HG02610 (cell line): ENCODE measurements around the gene THADA.
A peak's percentile ranks its signal among the peaks of the same experiment; 100 is the strongest.
"Not testable (repeated sequence)": the region's sequence is repeated elsewhere in the genome, so short reads cannot be mapped to it uniquely, and the experiment has no call there.

Experiments
- ATAC-seq: cut with Tn5 transposase; IDR thresholded peaks from one replicate; pipeline ENCODE4 v1.9.1; 2021; ENCODE audit warnings: mild to moderate bottlenecking, moderate library complexity; ENCODE audit not compliant: unreplicated experiment

Gene THADA

DNA sequence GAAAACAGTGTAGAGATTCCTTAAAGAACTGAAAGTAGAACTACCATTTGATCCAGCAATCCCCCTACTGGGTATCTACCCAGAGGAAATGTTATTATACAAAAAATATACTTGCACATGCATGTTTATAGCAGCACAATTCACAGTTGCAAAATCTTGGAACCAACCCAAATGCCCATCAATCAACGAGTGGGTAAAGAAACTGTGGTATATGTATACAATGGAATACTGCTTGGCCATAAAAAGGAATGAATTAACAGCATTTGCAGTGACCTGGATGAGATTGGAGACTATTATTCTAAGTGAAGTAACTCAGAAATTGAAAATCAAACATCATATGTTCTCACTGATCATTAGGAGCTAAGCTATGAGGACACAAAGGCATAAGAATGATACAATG lies 4.8 kb upstream of the THADA start:
- ATAC-seq, result not testable (repeated sequence)

- no peak for ATAC-seq
Measured at GRCh38 chr2:43594875-43595274, 963 bp downstream of the THADA start.

- ATAC-seq, result no peak
Measured at GRCh38 chr2:43593254-43593653, 2.6 kb downstream of the THADA start.

- ATAC-seq, result no peak
Measured at GRCh38 chr2:43592443-43592842, 3.4 kb downstream of the THADA start.

DNA sequence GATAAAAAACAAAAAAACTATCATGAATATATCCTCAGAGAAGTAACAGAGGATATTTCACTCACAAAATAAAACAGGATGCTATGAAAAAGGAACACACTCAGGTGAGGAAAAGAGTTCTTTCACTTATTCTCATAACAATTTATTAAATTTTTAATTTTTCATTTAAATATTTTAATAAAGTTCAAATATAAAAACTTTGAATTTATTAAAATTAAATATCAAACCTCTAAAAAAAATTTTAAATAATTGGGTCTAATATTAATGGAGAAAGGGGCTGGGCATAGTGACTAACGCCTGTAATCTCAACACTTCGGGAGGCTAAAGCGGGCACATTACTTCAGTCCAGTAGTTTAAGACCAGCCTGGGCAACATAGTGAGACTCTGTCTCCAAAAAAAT lies 10.1 kb downstream of the THADA start:
- no peak for ATAC-seq

GRCh38 chr2:43579275-43579981 lies 16.4 kb downstream of the THADA start:
- ATAC-seq, result no peak

DNA sequence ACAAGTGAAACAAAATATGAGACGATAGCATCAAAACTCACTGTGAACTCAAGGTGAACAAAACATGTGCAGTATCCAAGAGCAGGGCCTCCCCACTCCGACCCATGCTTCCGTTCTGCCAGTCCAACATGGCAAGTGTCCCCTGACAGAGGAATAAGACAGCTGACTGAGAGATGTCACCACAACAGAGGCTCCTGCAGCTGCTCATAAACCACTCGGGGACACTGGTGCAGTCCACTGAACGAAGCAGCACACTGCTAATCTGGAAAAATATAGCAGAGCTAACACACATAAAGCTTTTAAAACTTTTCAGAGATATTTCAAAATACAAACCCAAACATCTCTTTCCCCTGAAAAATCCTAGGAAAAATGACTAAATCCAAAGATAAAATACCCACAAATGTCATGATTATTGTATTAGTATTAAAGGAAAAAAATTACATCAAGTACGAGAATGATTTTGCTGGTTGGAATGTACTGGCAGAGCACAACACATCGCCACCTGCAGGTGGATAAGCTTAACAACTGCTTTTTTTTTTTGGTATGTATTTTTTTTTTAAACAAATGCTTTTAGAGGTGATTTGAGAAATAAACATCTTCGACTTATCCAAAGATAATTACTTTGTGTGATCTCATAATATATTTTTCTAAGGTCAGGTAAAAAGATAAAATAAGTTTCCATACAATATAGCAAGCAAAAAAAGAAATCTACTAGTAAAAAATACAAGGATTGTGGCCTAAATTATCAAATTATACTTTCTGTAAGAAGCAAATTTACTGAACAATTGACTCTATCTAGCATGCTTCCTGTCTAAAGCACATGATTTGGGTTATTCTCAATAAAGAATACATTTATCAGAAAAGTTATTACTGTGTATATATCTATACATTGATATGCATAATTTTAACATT lies 18.6 kb downstream of the THADA start:
- ATAC-seq, result no peak

GRCh38 chr2:43572244-43572643 lies 23.6 kb downstream of the THADA start:
- no peak for ATAC-seq

DNA sequence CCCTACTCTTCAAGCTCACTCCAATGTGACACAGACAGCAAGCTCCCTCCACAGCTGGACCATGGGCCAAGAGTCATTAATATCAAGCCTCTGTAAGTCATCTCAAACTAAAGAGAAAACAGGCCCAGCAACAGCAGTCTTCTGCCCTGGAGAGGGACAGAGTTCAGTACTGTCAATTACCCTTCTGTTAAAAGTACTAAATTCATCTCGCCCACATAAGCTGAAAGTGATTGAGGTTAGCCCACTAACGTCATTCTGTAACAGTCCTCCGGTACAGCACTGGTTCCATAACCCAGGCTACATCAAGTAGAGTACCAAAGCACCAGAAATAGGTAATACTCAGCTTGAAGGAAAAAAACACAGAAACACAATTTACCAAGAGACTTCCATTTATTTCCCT lies 25.9 kb downstream of the THADA start:
- ATAC-seq, result peak; percentile 87

DNA sequence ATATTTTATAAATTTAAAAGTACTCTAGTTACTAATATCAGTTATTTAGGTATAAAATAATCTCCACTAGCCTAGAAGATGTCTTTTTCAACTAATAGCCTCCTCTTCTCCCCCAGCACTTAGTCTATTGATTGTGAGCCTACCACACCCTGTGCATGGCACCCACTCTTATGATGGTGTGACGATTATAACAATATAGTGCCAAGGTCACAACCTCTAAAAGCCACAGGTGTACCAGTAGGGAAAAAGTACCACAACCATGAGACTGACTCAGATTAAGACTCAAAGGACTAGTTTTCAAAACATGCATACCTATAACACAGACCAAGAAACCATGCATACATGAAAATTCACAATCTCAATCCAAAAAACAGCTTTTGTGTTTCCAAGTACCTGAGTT lies 27.6 kb downstream of the THADA start:
- ATAC-seq, result no peak

DNA sequence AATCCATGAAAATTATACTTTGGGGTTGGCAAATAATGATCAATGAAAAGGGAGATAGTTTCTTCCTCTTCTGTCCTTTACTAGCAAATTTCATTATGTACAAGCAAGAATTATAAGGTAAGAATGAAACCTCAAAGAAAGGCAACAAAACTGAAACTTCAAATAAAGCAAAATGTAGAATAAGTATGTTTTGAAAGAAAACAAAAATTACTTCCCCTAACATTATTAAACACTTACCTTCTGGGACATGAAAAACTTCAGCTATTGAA lies 29.4 kb downstream of the THADA start:
- peak; percentile 20 for ATAC-seq

GRCh38 chr2:43563679-43564078 lies 32.2 kb downstream of the THADA start:
- ATAC-seq, result no peak

- no peak for ATAC-seq
Measured at GRCh38 chr2:43560231-43560547, 35.6 kb downstream of the THADA start.

DNA sequence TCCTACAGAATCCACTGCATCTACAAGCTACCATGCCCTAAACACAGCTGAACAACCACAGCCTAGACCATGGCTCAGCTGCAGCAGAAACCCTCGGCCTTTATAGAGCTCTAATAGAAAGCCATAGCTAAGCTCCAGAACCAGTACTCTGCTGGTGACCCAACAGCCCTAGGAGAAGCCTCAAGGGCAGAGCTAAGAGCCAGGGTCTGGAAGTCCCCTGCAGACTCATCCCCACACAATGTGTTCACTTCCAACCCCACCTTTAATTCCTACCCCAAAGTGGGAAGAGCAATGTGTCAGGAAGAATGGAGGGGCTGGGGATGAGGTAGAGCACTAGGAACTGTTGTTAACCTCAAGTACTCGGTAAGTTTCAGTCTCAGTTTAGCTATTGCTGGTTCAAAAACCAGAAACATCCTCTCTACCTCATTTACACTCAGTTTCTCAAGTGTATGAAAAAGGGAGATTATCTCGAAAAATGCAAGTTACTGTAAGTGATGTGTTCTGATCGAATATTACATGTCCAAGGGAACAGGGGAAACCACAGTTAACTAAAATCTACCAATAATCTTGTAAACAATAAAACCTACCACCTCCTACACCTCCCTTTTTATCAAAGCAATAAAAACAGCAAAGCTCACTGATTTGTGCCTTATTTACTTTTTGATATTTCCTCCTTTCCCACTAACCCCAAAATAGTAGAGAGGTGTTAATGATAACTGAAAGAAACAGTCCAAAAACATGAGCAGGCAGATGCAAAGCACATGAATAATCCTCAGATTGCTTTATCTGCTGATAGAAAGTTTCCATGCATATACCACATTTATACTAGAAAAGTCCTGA lies 36.2 kb downstream of the THADA start:
- peak; percentile 89 for ATAC-seq

GRCh38 chr2:43557196-43557595 lies 38.6 kb downstream of the THADA start:
- ATAC-seq, result no peak

GRCh38 chr2:43556256-43556655 lies 39.6 kb downstream of the THADA start:
- ATAC-seq, result no peak

DNA sequence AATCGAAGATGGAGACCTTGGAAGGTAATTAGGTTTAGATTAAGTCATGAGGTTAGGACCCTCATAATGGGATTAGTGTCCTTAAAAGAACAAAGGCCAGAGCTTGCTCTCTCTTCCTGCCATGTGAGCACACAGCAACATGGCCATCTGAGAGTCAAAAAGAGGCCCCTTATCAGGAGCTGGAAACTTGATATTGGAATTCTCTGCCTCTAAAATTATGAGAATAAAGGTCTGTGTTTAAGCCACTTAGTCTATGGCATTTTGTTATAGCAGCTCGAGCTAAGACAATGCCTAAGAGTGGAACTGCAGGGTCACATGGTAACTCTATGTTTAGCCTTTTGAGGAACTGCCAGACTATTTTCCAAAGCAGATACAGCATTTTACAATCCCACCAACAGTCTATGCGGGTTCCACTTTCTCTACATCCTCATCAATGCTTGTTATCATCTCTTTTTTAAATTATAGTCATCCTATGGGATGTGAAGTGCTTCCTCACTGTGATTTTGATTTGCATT lies 42.4 kb downstream of the THADA start:
- ATAC-seq, result no peak

- ATAC-seq, result no peak
Measured at GRCh38 chr2:43551990-43552389, 43.8 kb downstream of the THADA start.

DNA sequence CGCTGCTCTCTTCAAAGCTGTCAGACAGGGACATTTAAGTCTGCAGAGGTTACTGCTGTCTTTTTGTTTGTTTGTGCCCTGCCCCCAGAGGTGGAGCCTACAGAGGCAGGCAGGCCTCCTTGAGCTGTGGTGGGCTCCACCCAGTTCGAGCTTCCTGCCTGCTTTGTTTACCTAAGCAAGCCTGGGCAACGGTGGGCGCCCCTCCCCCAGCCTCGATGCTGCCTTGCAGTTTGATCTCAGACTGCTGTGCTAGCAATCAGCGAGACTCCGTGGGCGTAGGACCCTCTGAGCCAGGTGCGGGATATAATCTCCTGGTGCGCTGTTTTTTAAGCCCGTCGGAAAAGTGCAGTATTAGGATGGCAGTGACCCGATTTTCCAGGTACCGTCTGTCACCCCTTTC lies 47.5 kb downstream of the THADA start:
- ATAC-seq, result not testable (repeated sequence)

GRCh38 chr2:43542285-43542933 lies 53.4 kb downstream of the THADA start:
- no peak for ATAC-seq

DNA sequence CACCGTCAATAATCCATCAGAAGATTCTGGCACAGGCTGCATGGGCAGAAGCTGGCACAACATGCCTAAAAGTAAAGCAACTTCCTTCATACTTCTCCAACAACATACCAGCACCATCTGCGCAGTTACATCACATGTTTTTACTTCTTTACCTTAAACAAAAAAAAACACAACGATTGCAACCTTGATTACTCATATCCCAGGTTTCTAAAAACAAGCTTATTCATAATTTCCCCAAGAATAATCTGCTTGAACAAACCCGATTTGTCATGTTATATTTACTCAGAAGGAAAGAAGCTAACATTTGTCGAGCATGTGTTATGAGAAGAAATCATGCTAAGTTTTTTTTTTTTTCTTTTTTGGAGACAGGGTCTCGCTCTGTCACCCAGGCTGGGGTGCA lies 54.7 kb downstream of the THADA start:
- ATAC-seq, result peak; percentile 50
